ENCODE data around the gene SFRP5.

Gene SFRP5, protein sequence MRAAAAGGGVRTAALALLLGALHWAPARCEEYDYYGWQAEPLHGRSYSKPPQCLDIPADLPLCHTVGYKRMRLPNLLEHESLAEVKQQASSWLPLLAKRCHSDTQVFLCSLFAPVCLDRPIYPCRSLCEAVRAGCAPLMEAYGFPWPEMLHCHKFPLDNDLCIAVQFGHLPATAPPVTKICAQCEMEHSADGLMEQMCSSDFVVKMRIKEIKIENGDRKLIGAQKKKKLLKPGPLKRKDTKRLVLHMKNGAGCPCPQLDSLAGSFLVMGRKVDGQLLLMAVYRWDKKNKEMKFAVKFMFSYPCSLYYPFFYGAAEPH

DNA sequence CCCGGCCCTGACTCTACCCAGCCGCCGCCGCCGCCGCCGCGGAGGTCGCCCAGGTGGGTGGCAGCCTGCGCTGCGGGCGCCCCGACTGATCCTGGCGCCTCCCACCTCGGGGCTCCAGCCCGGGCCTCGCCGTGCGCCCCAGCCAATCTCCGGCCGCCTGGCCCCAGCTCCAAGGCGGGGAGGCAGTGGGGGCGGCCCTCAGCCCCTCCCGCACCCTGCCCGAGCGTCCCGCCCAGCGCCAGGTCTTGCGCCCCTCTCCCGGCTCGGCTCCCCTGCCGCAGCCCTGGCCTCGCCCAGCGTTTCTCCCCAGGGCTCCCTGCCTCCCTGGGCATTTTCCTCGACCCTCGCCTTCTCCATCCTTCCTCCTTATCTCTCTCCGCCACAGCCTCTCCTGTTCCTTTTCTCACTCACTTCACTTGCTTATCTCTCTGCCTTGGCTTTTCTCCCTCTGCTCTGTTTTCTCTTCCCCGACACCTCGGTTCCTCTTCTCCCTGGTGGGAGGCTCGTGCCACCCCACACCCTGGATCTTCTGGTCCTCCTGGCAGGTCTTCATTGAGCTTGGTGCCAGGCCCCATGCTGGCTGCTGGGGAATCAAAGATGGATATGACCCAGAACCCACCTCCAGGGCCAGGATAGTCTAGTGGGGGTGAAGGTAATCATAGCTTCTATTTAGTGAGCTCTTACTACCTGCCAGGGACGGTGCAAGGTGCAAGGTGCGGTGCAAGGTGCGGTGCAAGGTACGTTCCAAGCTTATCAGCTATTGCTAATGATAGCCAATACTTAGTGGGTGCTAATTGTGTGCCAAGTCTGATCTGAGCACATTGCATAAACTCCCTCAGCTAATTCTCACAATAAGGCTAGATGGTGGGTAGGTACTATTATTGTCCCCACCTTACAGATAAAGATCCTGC, at the start of gene SFRP5:
Gene SFRP5 (minus strand): TSS at position 87 of the 911 bp plus-strand sequence. CDS start 166 bp downstream, outside the sequence.
- no peaks in the 10 kb centered on the region; the same call in 1 of the 2 replicates for H3K27me3 ChIP-seq (replicated peaks; ENCODE audit: control insufficient read depth, insufficient read depth, low read length)
- H3K36me3 ChIP-seq (ENCODE audit: control insufficient read depth, insufficient read depth, low read length): no peaks in the 10 kb centered on the region
- TF ChIP-seq, protein P1, sequence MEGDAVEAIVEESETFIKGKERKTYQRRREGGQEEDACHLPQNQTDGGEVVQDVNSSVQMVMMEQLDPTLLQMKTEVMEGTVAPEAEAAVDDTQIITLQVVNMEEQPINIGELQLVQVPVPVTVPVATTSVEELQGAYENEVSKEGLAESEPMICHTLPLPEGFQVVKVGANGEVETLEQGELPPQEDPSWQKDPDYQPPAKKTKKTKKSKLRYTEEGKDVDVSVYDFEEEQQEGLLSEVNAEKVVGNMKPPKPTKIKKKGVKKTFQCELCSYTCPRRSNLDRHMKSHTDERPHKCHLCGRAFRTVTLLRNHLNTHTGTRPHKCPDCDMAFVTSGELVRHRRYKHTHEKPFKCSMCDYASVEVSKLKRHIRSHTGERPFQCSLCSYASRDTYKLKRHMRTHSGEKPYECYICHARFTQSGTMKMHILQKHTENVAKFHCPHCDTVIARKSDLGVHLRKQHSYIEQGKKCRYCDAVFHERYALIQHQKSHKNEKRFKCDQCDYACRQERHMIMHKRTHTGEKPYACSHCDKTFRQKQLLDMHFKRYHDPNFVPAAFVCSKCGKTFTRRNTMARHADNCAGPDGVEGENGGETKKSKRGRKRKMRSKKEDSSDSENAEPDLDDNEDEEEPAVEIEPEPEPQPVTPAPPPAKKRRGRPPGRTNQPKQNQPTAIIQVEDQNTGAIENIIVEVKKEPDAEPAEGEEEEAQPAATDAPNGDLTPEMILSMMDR (IDR thresholded peaks at IDR 0.05; ENCODE audit: insufficient read depth, low read length, poor library complexity, severe bottlenecking): no peak
- H3K4me3 ChIP-seq (replicated peaks; ENCODE audit: low read depth, low read length): no peak within 1 kb of the TSS
- no peak for DNase-seq (ENCODE audit: extremely low read depth, insufficient read length)

DNA sequence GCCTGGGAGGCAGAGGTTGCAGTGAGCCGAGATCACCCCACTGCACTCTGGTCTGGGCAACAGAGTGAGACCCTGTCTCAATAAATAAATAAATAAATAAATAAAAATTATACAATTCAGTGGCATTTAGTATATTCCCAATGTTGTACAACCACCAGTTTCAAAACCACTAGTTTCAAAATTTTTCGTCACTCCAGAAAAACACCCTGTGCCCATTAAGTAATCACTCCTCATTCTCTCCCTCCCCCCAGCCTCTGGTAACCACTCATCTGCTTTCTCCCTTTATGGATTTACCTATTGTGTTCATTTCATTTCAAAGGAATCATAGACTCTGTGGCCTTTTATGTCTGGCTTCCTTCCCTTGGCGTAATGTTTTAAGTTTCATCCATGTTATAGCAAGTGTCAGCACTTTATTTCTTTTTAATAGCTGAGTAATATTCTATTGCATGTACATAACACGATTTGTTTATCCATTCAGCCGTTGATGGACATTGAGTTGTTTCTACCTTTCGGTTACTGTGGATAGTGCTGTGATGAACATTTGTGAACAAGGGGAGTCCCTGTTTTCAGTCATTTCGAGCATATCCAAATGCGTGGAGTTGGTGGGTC, 48.4 kb upstream of the SFRP5 start:
- Histone ChIP-seq H3K4me3 (replicated peaks; ENCODE audit: low read depth, low read length) (no peak overlapping the region), H3K27me3 (replicated peaks; ENCODE audit: control insufficient read depth, insufficient read depth, low read length) (no peaks in the 10 kb centered on the region; the same call in 1 of the 2 replicates), H3K36me3 (ENCODE audit: control insufficient read depth, insufficient read depth, low read length) (no peaks in the 10 kb centered on the region)
- TF ChIP-seq, protein P1 (IDR thresholded peaks at IDR 0.05; ENCODE audit: insufficient read depth, low read length, poor library complexity, severe bottlenecking): no peak
- DNase-seq (ENCODE audit: extremely low read depth, insufficient read length): no peak

DNA sequence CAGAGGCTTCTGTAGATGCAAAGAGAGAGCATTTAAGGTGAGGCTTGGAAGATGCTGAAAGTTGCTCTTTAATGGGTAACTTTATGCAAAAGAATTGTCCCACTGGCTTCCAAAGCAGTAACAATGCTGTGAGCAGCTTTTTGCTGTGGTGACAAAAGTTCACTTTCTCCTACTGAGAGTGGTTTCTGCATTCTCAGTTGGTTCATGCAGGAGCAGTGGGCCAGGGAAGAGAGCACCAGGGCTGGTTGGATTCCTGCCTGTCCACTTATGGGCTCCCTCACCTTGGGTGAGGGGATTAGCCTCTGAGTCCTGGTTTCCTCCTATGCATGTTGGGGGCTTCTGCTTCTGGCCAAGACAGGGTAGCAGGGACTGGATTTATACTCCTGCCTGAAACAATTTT, 46.8 kb upstream of the SFRP5 start:
- no peak for DNase-seq (ENCODE audit: extremely low read depth, insufficient read length)
- no peaks in the 10 kb centered on the region; the same call in none of the 2 replicates for H3K27me3 ChIP-seq (replicated peaks; ENCODE audit: control insufficient read depth, insufficient read depth, low read length)
- TF ChIP-seq, protein P1 (IDR thresholded peaks at IDR 0.05; ENCODE audit: insufficient read depth, low read length, poor library complexity, severe bottlenecking): no peak
- H3K4me3 ChIP-seq (replicated peaks; ENCODE audit: low read depth, low read length): no peak overlapping the region
- no peaks in the 10 kb centered on the region for H3K36me3 ChIP-seq (ENCODE audit: control insufficient read depth, insufficient read depth, low read length)

DNA sequence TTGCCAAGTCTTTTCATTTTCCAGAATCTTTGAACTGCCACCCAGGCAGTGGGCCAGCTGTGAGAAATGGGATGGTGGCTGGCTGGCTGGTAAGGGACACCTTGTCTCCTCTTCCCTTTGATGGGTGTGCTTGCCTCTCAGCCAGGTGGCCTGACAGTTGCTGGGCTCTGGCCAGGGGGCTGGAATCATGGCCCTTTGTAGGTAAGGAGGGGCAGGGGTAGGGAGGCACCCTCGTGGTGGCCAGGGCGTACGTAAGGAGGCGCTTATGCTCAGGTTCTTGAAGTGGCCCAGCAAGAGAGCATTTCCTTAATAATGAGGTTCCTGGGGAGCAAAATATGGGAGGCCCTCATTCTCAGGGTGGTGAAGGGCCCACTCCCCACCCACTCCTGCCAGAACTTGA, 44.8 kb upstream of the SFRP5 start:
- no peaks in the 10 kb centered on the region for H3K36me3 ChIP-seq (ENCODE audit: control insufficient read depth, insufficient read depth, low read length)
- DNase-seq (ENCODE audit: extremely low read depth, insufficient read length): no peak
- H3K27me3 ChIP-seq (replicated peaks; ENCODE audit: control insufficient read depth, insufficient read depth, low read length): no peaks in the 10 kb centered on the region; the same call in none of the 2 replicates

DNA sequence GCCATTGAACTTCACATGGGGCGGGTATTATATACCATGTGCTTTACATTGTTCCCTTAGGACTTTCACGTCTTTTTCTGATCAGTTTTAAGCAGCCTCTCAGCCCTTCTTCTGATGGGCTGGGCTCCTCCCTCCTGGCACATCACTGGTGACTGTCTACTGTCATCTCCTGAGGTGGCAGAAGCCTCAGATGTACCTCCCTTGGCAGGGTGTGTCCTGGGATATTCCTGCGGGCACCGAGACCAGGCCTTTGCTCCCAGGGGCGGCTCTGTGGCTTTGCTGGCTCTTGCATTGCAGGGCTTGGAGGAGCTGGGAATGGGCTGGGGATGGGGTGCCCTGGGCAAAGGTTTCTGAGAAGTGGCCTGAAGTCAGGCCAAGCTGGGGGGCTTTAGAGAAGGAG, 43.2 kb upstream of the SFRP5 start:
- Histone ChIP-seq H3K27me3 (replicated peaks; ENCODE audit: control insufficient read depth, insufficient read depth, low read length) (no peaks in the 10 kb centered on the region; the same call in none of the 2 replicates), H3K4me3 (replicated peaks; ENCODE audit: low read depth, low read length) (no peak overlapping the region), H3K36me3 (ENCODE audit: control insufficient read depth, insufficient read depth, low read length) (no peaks in the 10 kb centered on the region)
- TF ChIP-seq, protein P1 (IDR thresholded peaks at IDR 0.05; ENCODE audit: insufficient read depth, low read length, poor library complexity, severe bottlenecking): no peak
- no peak for DNase-seq (ENCODE audit: extremely low read depth, insufficient read length)

More for the DNA sequence above, 44.8 kb upstream of the SFRP5 start:
- TF ChIP-seq, protein P1 (IDR thresholded peaks at IDR 0.05; ENCODE audit: insufficient read depth, low read length, poor library complexity, severe bottlenecking): no peak
- H3K4me3 ChIP-seq (replicated peaks; ENCODE audit: low read depth, low read length): no peak overlapping the region
